Measurements from ENCODE around the gene SLC22A5.
A peak's percentile ranks its signal among the peaks of the same experiment; 100 is the strongest.
"Not testable (repeated sequence)": the region's sequence is repeated elsewhere in the genome, so short reads cannot be mapped to it uniquely, and the experiment has no call there.

SLC22A5 gene

GRCh38 chr5:132388244-132389050 lies 18.9 kb downstream of the SLC22A5 start:
- no peak for DNase-seq (ENCODE audit: low read depth)

GRCh38 chr5:132389051-132389331 lies 19.5 kb downstream of the SLC22A5 start:
- DNase-seq (ENCODE audit: low read depth) = no peak

- DNase-seq (ENCODE audit: low read depth) = no peak
These were observed 20.2 kb downstream of the SLC22A5 start for GRCh38 chr5:132389585-132390286.

GRCh38 chr5:132391247-132391646 lies 21.7 kb downstream of the SLC22A5 start:
- DNase-seq (ENCODE audit: low read depth) = no peak

- no peak for DNase-seq (ENCODE audit: low read depth)
These were observed 22.4 kb downstream of the SLC22A5 start for GRCh38 chr5:132391870-132392269.

GRCh38 chr5:132392411-132392810 lies 22.9 kb downstream of the SLC22A5 start:
- no peak for DNase-seq (ENCODE audit: low read depth)

- no peak for DNase-seq (ENCODE audit: low read depth)
These were observed 23.7 kb downstream of the SLC22A5 start for GRCh38 chr5:132392978-132393825.

GRCh38 chr5:132394667-132395259 lies 25.3 kb downstream of the SLC22A5 start:
- no peak for DNase-seq (ENCODE audit: low read depth)

- DNase-seq (ENCODE audit: low read depth) = no peak
These were observed 27.1 kb downstream of the SLC22A5 start for GRCh38 chr5:132396589-132397031.

- no peak for DNase-seq (ENCODE audit: low read depth)
These were observed 27.7 kb downstream of the SLC22A5 start for GRCh38 chr5:132397224-132397623.

- not testable (repeated sequence) for DNase-seq (ENCODE audit: low read depth)
These were observed 28.6 kb downstream of the SLC22A5 start for GRCh38 chr5:132397936-132398675.

- DNase-seq (ENCODE audit: low read depth) = not testable (repeated sequence)
These were observed 34.5 kb downstream of the SLC22A5 start for GRCh38 chr5:132404041-132404440.

GRCh38 chr5:132405646-132406045 lies 36.1 kb downstream of the SLC22A5 start:
- no peak for DNase-seq (ENCODE audit: low read depth)

- DNase-seq (ENCODE audit: low read depth) = no peak
These were observed 36.8 kb downstream of the SLC22A5 start for GRCh38 chr5:132406144-132406783.

GRCh38 chr5:132407970-132408369 lies 38.5 kb downstream of the SLC22A5 start:
- DNase-seq (ENCODE audit: low read depth) = no peak

GRCh38 chr5:132408456-132408855 lies 38.9 kb downstream of the SLC22A5 start:
- DNase-seq (ENCODE audit: low read depth) = no peak

GRCh38 chr5:132408965-132409364 lies 39.5 kb downstream of the SLC22A5 start:
- no peak for DNase-seq (ENCODE audit: low read depth)

- DNase-seq (ENCODE audit: low read depth) = peak; percentile 71
These were observed 41.2 kb downstream of the SLC22A5 start for GRCh38 chr5:132410451-132411303.

- DNase-seq (ENCODE audit: low read depth) = no peak
These were observed 41.9 kb downstream of the SLC22A5 start for GRCh38 chr5:132411304-132412013.
